GM12874 (cell line): ENCODE data around the gene CCN2.

Experiments used
- CTCF ChIP-seq: IDR thresholded peaks from 2 replicates; pipeline ENCODE4 v1.5.1; 2011; ENCODE audit warnings: low read depth, mild to moderate bottlenecking, control low read depth, low read length, moderate library complexity; ENCODE audit not compliant: insufficient read depth

The CCN2 gene, protein sequence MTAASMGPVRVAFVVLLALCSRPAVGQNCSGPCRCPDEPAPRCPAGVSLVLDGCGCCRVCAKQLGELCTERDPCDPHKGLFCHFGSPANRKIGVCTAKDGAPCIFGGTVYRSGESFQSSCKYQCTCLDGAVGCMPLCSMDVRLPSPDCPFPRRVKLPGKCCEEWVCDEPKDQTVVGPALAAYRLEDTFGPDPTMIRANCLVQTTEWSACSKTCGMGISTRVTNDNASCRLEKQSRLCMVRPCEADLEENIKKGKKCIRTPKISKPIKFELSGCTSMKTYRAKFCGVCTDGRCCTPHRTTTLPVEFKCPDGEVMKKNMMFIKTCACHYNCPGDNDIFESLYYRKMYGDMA

DNA sequence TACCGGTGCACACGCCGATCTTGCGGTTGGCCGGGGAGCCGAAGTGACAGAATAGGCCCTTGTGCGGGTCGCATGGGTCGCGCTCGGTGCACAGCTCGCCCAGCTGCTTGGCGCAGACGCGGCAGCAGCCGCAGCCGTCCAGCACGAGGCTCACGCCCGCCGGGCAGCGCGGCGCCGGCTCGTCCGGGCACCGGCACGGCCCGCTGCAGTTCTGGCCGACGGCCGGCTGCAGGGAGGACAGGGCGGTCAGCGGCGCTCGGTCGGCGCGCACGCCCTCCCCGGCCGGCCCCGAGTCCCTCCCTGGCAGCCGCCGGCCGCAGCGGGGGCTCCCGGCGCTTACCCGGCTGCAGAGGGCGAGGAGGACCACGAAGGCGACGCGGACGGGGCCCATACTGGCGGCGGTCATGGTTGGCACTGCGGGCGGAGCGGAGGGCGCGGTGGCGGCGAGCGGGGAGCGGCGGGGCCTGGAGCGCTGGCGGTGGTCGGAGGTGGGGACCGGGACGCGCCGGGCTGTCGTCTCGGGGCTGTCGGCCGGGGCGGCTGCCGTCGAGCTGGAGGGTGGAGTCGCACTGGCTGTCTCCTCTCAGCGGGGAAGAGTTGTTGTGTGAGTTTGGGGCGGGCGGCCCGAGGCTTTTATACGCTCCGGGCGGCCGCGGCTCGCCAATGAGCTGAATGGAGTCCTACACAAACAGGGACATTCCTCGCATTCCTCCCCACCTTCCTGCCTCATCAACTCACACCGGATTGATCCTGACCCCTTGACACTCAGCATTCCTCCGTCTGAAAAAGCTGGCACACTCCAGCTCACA lies at the start of gene CCN2:
Gene CCN2, minus strand, starts transcription at position 606 of the 809 bp plus-strand sequence. Its CDS starts 200 bp downstream, at position 406.
- no peak for TF ChIP-seq CTCF

DNA sequence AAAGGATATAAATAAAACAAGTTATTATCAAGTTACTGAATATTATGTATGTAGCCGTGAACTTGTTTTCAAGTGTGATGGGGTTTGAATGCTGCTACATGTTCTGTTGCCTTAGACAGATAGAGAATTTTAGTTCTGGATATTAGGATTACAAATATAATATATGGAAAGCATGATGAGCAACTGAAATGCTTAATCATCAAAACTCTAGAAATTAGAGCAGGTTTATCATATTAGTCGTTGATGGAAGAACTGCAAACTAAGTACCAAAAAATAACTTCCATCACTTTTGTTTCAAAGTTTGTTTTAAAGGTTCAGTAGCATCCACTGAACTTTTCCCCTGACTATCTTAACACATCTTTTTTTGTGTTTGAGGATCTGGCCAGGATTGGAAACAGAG lies 49.1 kb upstream of the CCN2 start:
- no peak for TF ChIP-seq CTCF

- TF ChIP-seq CTCF, result no peak
These were observed 48.5 kb upstream of the CCN2 start for GRCh38 chr6:131999545-132000146.

DNA sequence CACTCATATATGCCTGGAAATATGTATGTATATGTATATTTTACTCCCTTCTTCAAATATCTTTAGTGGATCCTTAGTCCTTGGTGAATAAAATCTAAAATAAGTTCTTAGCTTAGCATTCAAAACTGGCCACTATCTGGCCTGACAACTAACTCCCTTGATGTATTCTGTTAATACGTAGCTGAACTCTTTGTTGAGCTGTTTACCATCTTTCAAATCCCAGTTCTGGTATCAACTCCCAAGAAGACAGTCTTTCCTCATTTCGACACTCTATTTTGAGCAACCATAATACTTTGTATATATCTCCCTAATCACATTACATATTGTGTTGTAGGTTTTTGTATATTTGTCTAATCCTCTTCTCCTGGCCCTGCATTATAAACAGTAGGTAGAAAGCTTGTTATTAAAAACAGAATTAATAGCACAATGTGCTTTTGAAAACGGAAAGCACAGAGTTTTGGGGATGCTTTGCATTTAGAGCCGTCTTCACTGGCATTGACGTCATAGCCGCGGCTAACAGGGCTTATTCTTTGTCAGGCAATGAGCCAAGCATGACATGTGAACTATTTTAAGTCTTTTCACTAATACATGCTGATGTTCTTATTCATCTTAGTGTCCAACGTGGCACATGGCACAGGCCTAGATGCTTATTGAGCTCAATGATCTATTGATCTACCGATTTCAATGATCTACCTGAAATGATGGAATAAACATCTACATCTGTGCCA lies 47.2 kb upstream of the CCN2 start:
- TF ChIP-seq CTCF, result no peak

- TF ChIP-seq CTCF, result no peak
These were observed 46.4 kb upstream of the CCN2 start for GRCh38 chr6:131997429-131998153.

GRCh38 chr6:131995917-131996316 lies 44.7 kb upstream of the CCN2 start:
- TF ChIP-seq CTCF, result no peak

DNA sequence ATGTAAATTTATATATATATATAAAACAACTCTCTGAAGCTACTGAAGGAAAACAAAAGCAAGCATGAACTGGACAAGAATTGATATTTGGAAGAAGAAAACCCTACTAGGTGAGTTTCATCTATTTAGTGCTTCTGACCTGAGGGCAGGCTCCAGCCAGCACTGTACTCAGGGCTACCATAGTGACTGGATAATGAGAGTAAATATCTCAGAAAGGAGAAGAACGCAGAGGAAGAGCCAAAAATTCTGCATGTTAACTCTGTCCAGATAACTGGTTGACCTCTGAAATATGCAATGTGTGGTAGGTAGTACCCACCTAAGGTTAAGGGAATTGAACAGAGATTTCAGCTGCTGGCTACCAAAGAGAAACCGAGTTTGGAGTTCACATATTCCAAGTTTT lies 41.4 kb upstream of the CCN2 start:
- TF ChIP-seq CTCF, result no peak
